HG03354 (cell line): ENCODE measurements around the gene VAV2.
A peak's percentile ranks its signal among the peaks of the same experiment; 100 is the strongest.

Source experiments
- ATAC-seq: cut with Tn5 transposase; IDR thresholded peaks from one replicate; pipeline ENCODE4 v1.9.1; 2021; ENCODE audit warnings: mild to moderate bottlenecking; ENCODE audit not compliant: unreplicated experiment, poor library complexity, severe bottlenecking

Gene VAV2

DNA sequence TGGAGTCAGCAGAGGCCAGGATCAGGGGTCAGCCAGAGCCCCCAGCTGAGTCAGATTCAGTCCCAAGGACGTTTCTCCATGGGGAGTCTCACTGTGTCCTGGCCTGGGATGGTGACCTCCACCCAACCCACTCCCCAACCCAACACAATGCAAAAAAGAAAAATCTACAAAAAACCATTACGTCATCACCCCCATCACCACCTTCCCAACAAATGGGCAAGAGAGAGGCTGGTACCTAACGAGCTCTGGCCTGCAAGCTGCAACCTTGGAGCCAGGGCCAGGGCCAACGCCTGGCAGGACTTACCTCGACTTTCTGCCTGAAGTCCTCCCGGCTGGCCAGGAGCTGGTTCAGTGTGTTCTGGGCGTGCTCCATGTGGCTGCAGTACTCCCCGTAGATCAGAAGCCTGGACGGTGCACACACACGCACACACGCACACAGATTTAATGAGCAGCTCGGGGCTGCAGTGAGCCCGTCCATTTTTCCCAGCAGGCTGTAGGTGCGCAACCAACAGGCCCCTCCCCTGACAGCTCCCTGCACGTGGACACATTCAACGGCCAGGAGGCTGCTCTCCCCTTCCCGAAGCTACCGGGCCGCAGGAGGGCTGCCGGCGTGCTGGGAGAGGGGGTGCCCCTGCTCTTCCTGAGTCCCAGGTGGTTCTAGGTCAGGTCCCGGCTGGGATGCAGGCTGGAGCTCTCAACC is 194.6 kb downstream of the VAV2 start:
- no peak for ATAC-seq

GRCh38 chr9:133796562-133796961 is 195.6 kb downstream of the VAV2 start:
- no peak for ATAC-seq

DNA sequence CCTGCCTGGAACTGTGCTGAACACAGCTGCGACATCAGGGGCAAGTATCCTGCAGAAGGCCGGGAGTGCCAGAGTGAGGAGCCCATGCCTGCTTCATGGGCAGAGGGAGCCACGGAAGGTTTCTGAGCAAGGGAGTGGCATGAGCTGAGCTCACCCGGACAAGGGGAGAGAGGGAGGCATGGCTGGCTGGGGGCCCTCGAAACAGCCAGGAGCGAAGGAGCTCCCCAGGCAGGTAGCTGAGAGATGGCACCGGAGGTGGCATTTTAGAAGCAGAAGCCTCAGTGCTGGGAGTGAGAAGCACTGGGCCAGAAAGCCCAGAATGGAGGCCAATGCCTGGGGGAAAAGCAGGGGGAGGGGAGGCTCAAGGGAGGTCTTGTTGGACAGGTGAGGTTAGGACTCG is 197.1 kb downstream of the VAV2 start:
- ATAC-seq = no peak

- no peak for ATAC-seq
Observed at GRCh38 chr9:133794016-133794760, 197.9 kb downstream of the VAV2 start.

DNA sequence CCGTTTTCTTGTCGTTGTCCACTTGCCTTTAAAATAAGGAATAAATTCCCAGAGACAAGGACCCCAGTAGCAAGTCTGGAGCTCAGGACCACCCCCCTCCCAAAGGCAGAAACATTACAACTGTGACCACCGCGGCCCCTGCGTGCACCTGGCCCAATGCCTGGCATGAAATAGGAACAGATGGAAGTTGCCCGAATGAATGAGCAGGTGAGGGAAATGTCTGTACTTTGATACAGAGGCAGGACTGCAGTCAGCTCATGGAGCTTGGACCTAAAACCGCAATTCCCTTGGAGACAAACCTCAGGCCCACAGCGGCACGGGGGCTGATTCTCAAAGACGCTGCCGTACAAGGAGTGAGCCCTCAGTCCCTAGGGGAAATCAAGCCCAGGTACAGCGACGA is 198.7 kb downstream of the VAV2 start:
- no peak for ATAC-seq

DNA sequence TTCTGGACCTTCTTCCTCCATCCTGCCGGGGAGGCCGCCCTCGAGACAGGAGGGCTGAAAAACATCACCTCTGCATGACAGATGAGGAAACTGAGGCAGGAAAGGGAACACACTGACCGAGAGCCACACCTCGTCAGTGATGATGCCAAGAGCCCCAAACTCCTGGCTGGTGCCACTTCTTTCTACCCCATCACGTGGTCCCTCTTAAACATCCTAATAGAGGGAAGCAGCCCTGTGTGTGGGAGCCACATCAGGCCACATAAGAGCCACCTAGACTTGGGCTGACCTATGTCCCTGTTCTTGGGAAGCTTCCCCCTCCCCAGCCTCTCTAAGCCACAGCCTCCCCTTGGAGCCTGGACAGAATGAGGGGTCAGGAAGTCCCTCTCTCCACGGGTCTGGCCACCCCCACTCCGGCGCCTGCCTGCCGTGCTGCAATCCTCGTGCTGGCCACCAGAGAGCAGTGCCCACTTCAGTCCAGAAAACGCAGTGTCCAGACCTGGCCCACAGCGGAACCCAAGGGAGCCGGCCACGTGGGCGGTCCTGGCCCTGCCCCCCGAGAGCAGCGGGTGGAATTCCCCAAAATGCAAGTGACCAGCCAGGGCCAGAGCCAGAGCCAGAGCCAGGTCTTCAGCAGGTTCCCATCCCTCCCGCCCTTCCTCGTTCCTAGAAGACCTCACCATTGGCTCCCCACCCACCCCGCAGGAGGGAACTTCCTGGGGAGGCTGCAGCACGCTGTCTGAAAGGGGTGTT is 199.2 kb downstream of the VAV2 start:
- peak; percentile 64 for ATAC-seq

DNA sequence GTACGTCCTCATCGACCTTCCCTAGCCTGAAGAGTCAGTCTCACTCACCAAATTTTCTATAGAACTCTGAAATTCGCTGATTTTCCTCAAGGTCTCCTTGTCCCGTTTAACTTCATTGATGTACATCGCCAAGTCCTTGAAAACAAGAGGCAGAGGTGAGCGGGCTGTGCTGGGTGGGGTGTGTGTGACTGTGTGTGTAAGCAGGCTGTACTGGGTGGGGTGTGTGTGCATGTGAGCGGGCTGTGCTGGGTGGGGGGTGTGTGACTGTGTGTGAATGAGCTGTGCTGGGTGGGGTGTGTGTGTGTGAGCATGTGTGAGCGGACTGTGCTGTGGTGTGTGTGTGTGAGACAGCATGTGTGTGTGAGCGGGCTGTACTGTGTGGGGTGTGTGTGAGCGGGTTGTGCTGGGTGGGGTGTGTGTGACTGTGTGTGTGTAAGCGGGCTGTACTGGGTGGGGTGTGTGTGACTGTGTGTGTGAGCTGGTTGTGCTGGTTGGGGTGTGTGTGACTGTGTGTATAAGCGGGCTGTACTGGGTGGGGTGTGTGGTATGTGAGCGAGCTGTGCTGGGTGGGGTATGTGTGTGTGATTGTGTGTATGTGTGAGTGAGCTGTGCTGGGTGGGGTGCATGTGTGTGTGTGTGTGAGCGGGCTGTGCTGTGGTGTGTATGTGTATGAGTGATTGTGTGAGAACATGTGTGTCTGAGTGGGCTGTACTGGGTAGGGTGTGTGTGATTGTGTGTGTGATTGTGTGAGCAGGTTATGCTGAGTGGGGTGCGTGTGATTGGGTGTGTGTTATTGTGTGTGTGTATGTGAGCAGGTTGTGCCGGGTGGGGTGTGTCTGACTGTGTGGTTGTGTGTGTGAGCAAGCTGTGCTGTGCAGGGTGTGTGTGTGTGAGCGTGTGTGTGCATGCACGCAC is 200.1 kb downstream of the VAV2 start:
- ATAC-seq = no peak

- ATAC-seq = no peak
Observed at GRCh38 chr9:133791069-133791468, 201.1 kb downstream of the VAV2 start.

DNA sequence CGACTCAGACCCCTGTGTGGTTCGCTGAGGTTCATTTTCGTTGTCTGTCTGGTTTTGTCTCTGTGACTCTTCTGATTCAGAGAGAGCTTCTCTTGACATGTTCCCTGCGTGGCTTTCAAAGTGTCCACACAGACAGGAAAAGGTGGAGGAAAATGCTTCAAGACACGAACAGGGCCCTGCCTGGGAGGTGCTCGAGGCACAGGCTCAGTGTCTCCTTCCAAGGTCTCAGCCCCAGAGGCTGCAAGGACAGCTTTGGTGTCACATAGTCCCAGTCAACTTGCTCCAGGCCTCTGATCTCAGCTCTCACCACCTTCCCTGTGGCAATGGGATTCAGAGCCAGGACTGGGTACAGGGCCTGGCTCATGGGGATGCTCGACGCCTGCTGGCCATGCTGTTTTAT is 202.3 kb downstream of the VAV2 start:
- ATAC-seq = no peak

DNA sequence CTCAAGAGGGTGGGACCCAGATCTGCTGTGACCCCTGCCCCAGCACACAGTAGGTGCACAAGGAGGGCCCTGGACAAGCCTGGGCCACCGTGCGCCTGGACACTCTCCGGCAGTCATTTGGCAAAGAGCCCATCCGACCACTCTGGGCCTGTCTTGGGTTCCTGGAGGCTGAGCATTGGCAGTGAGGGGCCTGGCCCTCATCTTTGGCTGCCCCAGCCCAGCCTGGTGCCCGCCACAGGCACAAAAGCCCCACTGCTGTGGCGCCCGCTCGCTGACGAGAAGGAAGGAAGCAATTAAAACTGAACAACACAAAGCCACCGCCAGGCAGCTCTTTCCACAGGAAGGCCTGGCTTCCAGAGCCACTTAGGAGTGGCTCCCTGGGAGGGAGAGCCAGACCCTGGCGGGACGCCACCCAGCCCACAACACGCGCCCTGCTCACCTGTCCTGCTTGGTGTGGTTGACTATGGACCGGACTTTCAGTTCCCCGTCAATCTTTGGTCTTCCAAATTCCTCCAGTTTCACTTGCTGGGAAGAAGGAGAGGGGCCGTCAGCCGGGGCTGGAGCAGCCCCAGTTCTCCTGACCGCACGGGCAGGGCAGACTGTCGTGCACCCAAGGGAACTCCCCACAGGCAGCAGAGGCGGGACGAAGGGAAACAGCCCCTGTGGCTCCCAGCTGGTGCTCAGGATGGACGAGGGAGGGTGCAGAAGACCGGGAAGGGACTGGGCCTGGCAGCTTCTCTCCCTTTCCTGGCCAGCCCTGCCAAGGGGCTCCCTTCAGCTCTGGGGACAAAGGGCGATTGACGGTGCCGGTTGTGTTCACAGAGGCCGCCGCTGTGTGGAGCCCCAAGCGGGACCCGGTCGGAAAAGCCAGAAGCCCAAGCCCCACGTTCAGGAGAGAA is 203.1 kb downstream of the VAV2 start:
- ATAC-seq = no peak

- no peak for ATAC-seq
Observed at GRCh38 chr9:133788045-133788818, 203.9 kb downstream of the VAV2 start.

- ATAC-seq = peak; percentile 60
Observed at GRCh38 chr9:133787754-133788025, 204.4 kb downstream of the VAV2 start.

- ATAC-seq = no peak
Observed at GRCh38 chr9:133786907-133787753, 205.0 kb downstream of the VAV2 start.

DNA sequence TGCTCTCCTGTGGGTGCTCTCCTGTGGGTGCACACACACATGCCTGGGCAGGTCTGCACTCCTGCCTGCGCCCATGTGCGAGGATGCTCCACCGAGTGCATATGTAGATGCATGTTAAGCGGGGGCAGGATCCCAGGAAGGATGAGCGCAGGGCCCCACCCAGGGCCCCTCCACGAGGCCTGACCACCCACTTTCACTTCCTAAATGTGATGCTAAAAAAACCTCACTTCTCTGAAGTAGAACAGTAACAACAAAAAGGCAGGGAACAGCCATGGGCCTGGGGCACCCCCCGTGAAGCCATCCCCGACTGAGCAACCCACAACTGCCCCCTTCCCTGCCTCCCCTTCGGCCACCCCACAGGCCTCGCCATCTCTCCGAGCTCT is 205.8 kb downstream of the VAV2 start:
- ATAC-seq = no peak

GRCh38 chr9:133785753-133786370 is 206.3 kb downstream of the VAV2 start:
- ATAC-seq = no peak

- ATAC-seq = no peak
Observed at GRCh38 chr9:133784731-133785561, 207.2 kb downstream of the VAV2 start.
